ENCODE data around the gene NOC2L. TPM values are rescaled to one million over a fixed set of nuclear protein-coding genes. Genes with fewer than 3 reads are reported as not detected.

The NOC2L gene
- total RNA-seq, 2 donors from 2014 or later: 83.5 to 97.3 TPM

DNA sequence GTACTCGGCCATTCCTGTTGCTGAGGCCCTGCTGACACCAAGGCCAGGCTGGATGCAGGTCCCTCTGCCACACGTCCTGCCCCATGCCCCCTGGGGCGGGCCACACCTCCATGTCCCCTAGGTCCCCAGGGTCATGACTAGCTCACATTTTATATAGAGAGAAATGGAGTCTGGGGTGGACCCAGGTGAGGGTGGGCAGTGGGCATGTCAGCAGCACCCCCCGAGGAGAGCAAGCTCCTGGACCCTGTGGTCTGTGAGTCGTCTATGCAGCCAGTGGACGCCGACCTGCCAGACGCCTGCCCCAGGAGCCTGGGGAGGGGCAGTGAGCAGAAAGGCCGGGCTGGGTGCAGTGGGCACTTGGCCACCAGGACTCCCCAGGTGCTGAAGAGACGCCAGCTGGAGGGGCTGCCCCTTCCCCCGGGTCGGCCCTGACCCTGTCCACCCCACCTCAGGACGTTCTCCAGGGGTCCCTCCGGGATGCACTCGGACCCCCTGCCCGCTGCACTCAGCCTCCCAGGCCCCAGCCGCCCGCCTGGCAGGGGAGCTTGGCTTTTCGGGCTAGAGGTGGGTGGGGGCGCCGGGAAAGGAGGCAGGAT is 19.4 kb downstream of the NOC2L start:
- no peak overlapping the region for H3K27ac Mint-ChIP-seq
- peaks cover 2% of the 10 kb centered on the region for H3K36me3 Mint-ChIP-seq (ENCODE audit: low read depth)
- Histone ChIP-seq H3K4me1 (ENCODE audit: control insufficient read depth, insufficient read depth, low read length) (peaks cover 29% of the 10 kb centered on the region), H3K9ac (ENCODE audit: extremely low read depth, low read length, poor library complexity, severe bottlenecking) (no peak overlapping the region), H3K36me3 (ENCODE audit: control insufficient read depth, insufficient read depth, low read length) (no peaks in the 10 kb centered on the region), H3K27me3 (ENCODE audit: control insufficient read depth, insufficient read depth, low read length, poor library complexity, severe bottlenecking) (peaks cover 28% of the 10 kb centered on the region), H3K4me3 (ENCODE audit: low read length) (no peak overlapping the region), H3K9me3 (ENCODE audit: control insufficient read depth, low read length) (no peaks in the 10 kb centered on the region), H3K27ac (ENCODE audit: low read depth, low read length) (no peak overlapping the region)
- peak overlapping the region; percentile 76 for H3K4me3 Mint-ChIP-seq
- WGBS, 2 experiments (ENCODE audit: insufficient coverage in 1 of 2, insufficient read length in 1 of 2): 22 to 28% methylated on average over 13 to 21 of the region's 21 CpGs
- peaks cover 30% of the 10 kb centered on the region for H3K27me3 Mint-ChIP-seq (ENCODE audit: insufficient read depth)
- DNase-seq: no peak
- peak; percentile 18 for TF ChIP-seq CTCF (conservative IDR thresholded peaks at IDR 0.05)
- H3K4me1 Mint-ChIP-seq: peaks cover 18% of the 10 kb centered on the region
- H3K9me3 Mint-ChIP-seq: no peaks in the 10 kb centered on the region

GRCh38 chr1:938711-939489 is 20.2 kb downstream of the NOC2L start:
- H3K27me3 Mint-ChIP-seq (ENCODE audit: insufficient read depth): peaks cover 30% of the 10 kb centered on the region
- peak; percentile 87 for DNase-seq
- H3K4me1 Mint-ChIP-seq: peaks cover 18% of the 10 kb centered on the region
- no peaks in the 10 kb centered on the region for H3K36me3 ChIP-seq (ENCODE audit: control insufficient read depth, insufficient read depth, low read length)
- TF ChIP-seq CTCF (conservative IDR thresholded peaks at IDR 0.05): peak; percentile 65
- no peaks in the 10 kb centered on the region for H3K9me3 Mint-ChIP-seq
- H3K27ac Mint-ChIP-seq: no peak overlapping the region
- peaks cover 28% of the 10 kb centered on the region for H3K27me3 ChIP-seq (ENCODE audit: control insufficient read depth, insufficient read depth, low read length, poor library complexity, severe bottlenecking)
- peaks cover 1% of the 10 kb centered on the region for H3K36me3 Mint-ChIP-seq (ENCODE audit: low read depth)
- no peak overlapping the region for H3K9ac ChIP-seq (ENCODE audit: extremely low read depth, low read length, poor library complexity, severe bottlenecking)
- WGBS, 2 experiments (ENCODE audit: insufficient coverage in 1 of 2, insufficient read length in 1 of 2): 46 to 53% methylated on average over 19 to 30 of the region's 30 CpGs
- H3K4me3 Mint-ChIP-seq: peak overlapping the region; percentile 76
- H3K4me1 ChIP-seq (ENCODE audit: control insufficient read depth, insufficient read depth, low read length): peaks cover 29% of the 10 kb centered on the region
- H3K27ac ChIP-seq (ENCODE audit: low read depth, low read length): no peak overlapping the region
- no peaks in the 10 kb centered on the region for H3K9me3 ChIP-seq (ENCODE audit: control insufficient read depth, low read length)
- H3K4me3 ChIP-seq (ENCODE audit: low read length): no peak overlapping the region

DNA sequence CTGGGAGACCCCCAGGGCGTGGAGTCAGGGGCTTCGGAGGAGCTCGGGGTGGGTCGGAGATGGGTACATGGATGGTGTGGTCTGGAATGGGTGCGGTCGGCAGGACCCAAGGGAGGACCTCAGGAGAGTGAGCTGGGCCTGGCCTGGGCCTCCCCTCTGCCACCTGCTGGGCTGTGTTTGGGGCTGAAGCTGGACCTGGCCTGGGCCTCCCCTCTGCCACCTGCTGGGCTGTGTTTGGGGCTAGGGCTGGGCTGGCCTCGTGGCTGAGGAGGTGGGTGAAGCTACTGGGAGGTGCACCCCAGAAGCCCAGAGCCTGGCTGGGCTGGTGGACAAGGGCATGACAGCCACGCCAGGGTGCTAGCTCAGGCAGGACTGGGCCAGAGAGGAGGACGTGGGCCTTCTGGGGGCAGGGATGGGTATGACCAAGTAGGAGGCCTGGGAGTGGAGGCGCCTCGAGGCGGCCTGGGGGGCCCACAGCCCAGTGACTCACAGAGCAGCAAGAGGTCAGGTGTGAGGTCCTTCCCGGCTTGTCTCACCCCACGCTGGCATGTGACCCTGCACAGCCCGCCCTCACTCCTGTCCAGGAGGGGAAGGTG is 20.9 kb downstream of the NOC2L start:
- Histone ChIP-seq H3K27me3 (ENCODE audit: control insufficient read depth, insufficient read depth, low read length, poor library complexity, severe bottlenecking) (peaks cover 31% of the 10 kb centered on the region), H3K36me3 (ENCODE audit: control insufficient read depth, insufficient read depth, low read length) (no peaks in the 10 kb centered on the region), H3K4me3 (ENCODE audit: low read length) (no peak overlapping the region), H3K9ac (ENCODE audit: extremely low read depth, low read length, poor library complexity, severe bottlenecking) (no peak overlapping the region), H3K27ac (ENCODE audit: low read depth, low read length) (no peak overlapping the region), H3K4me1 (ENCODE audit: control insufficient read depth, insufficient read depth, low read length) (peaks cover 29% of the 10 kb centered on the region), H3K9me3 (ENCODE audit: control insufficient read depth, low read length) (no peaks in the 10 kb centered on the region)
- no peak overlapping the region for H3K4me3 Mint-ChIP-seq
- H3K4me1 Mint-ChIP-seq: peaks cover 23% of the 10 kb centered on the region
- no peak overlapping the region for H3K27ac Mint-ChIP-seq
- H3K36me3 Mint-ChIP-seq (ENCODE audit: low read depth): no peaks in the 10 kb centered on the region
- H3K27me3 Mint-ChIP-seq (ENCODE audit: insufficient read depth): peaks cover 35% of the 10 kb centered on the region
- TF ChIP-seq CTCF (conservative IDR thresholded peaks at IDR 0.05): peak; percentile 39
- no peak for DNase-seq
- no peaks in the 10 kb centered on the region for H3K9me3 Mint-ChIP-seq
- 88 to 100% methylated on average over 1 to 15 of the region's 15 CpGs for WGBS, 2 experiments (ENCODE audit: insufficient coverage in 1 of 2, insufficient read length in 1 of 2)
